Measurements from ENCODE around the gene HNRNPA1.
"Not testable (repeated sequence)": the region's sequence is repeated elsewhere in the genome, so short reads cannot be mapped to it uniquely, and the experiment has no call there.

DNA sequence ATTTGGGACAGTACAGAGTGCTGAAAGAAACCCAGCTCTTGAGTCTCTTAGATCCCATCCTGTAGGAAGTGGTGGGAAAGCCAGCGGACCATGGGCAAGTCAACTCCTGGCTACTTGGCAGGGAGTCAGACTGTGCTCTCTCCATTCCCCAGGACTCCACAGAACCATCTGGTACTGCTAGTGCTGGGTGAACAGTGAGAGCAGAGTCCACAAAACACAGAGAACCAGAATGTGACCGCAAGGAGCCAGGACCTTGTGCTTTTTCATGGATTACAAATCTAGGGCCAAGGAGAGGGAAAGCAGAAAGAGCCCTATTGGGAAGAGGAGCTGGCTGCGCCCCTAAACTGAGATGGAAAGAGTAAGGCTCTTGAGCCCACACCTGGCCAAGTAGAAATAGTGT is 49.3 kb upstream of the HNRNPA1 start:
- TF ChIP-seq POLR2A (IDR thresholded peaks at IDR 0.05) = not testable (repeated sequence)
- TF ChIP-seq, protein P1, sequence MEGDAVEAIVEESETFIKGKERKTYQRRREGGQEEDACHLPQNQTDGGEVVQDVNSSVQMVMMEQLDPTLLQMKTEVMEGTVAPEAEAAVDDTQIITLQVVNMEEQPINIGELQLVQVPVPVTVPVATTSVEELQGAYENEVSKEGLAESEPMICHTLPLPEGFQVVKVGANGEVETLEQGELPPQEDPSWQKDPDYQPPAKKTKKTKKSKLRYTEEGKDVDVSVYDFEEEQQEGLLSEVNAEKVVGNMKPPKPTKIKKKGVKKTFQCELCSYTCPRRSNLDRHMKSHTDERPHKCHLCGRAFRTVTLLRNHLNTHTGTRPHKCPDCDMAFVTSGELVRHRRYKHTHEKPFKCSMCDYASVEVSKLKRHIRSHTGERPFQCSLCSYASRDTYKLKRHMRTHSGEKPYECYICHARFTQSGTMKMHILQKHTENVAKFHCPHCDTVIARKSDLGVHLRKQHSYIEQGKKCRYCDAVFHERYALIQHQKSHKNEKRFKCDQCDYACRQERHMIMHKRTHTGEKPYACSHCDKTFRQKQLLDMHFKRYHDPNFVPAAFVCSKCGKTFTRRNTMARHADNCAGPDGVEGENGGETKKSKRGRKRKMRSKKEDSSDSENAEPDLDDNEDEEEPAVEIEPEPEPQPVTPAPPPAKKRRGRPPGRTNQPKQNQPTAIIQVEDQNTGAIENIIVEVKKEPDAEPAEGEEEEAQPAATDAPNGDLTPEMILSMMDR (IDR thresholded peaks at IDR 0.05) = not testable (repeated sequence)
